ENCODE data around the gene PSORS1C2. TPM values are rescaled to one million over a fixed set of nuclear protein-coding genes. Genes with fewer than 3 reads are reported as not detected.

Gene PSORS1C2
- total RNA-seq, 2 donors from 2014 or later = not detected

GRCh38 chr6:31125162-31125561, 13.7 kb downstream of the PSORS1C2 start:
- Mint-ChIP-seq H3K4me3 (no peak overlapping the region), H3K4me1 (peaks cover 11% of the 10 kb centered on the region), H3K36me3 (ENCODE audit: low read depth) (no peaks in the 10 kb centered on the region), H3K27ac (no peak overlapping the region), H3K27me3 (peaks cover 20% of the 10 kb centered on the region)
- no peaks in the 10 kb centered on the region for H3K9me3 ChIP-seq (ENCODE audit: control insufficient read depth, low read length, poor library complexity, severe bottlenecking)
- ATAC-seq = no peak
- DNase-seq = no peak

GRCh38 chr6:31122791-31123706, 15.8 kb downstream of the PSORS1C2 start:
- Mint-ChIP-seq H3K36me3 (ENCODE audit: low read depth) (peaks cover 2% of the 10 kb centered on the region), H3K27me3 (peaks cover 23% of the 10 kb centered on the region), H3K27ac (peak overlapping the region; percentile 41), H3K4me3 (no peak overlapping the region), H3K4me1 (peaks cover 11% of the 10 kb centered on the region)
- no peak for DNase-seq
- ATAC-seq = no peak
- H3K9me3 ChIP-seq (ENCODE audit: control insufficient read depth, low read length, poor library complexity, severe bottlenecking) = no peaks in the 10 kb centered on the region

GRCh38 chr6:31121131-31121790, 17.6 kb downstream of the PSORS1C2 start:
- Mint-ChIP-seq H3K27me3 (peaks cover 31% of the 10 kb centered on the region), H3K36me3 (ENCODE audit: low read depth) (peaks cover 2% of the 10 kb centered on the region), H3K4me1 (peaks cover 8% of the 10 kb centered on the region), H3K27ac (no peak overlapping the region), H3K4me3 (no peak overlapping the region)
- ATAC-seq (no peak), DNase-seq (no peak)
- no peaks in the 10 kb centered on the region for H3K9me3 ChIP-seq (ENCODE audit: control insufficient read depth, low read length, poor library complexity, severe bottlenecking)

GRCh38 chr6:31120151-31120915, 18.5 kb downstream of the PSORS1C2 start, which contains the start of gene CDSN:
Gene CDSN (minus strand): TSS chr6:31120446. CDS start chr6:31120419, 27 bp downstream.
- no peak for ATAC-seq
- Mint-ChIP-seq H3K27me3 (peaks cover 40% of the 10 kb centered on the region), H3K27ac (no peak within 1 kb of the TSS), H3K4me1 (peaks cover 9% of the 10 kb centered on the region), H3K36me3 (ENCODE audit: low read depth) (peaks cover 8% of the 10 kb centered on the region), H3K4me3 (no peak within 1 kb of the TSS)
- no peaks in the 10 kb centered on the region for H3K9me3 ChIP-seq (ENCODE audit: control insufficient read depth, low read length, poor library complexity, severe bottlenecking)
- DNase-seq = no peak

- no peak for DNase-seq
- peaks cover 8% of the 10 kb centered on the region for H3K36me3 Mint-ChIP-seq (ENCODE audit: low read depth)
- H3K4me3 Mint-ChIP-seq = no peak overlapping the region
- H3K4me1 Mint-ChIP-seq = peaks cover 12% of the 10 kb centered on the region
- H3K27ac Mint-ChIP-seq = no peak overlapping the region
- peaks cover 39% of the 10 kb centered on the region for H3K27me3 Mint-ChIP-seq
- no peaks in the 10 kb centered on the region for H3K9me3 ChIP-seq (ENCODE audit: control insufficient read depth, low read length, poor library complexity, severe bottlenecking)
- ATAC-seq = no peak
Measured at GRCh38 chr6:31118178-31118577, 20.7 kb downstream of the PSORS1C2 start.

GRCh38 chr6:31116661-31117385, 22.0 kb downstream of the PSORS1C2 start:
- Mint-ChIP-seq H3K27ac (no peak overlapping the region), H3K36me3 (ENCODE audit: low read depth) (peaks cover 8% of the 10 kb centered on the region), H3K27me3 (peaks cover 51% of the 10 kb centered on the region), H3K4me3 (no peak overlapping the region), H3K4me1 (peaks cover 12% of the 10 kb centered on the region)
- no peak for ATAC-seq
- no peak for DNase-seq
- no peaks in the 10 kb centered on the region for H3K9me3 ChIP-seq (ENCODE audit: control insufficient read depth, low read length, poor library complexity, severe bottlenecking)

- H3K27me3 Mint-ChIP-seq = peaks cover 54% of the 10 kb centered on the region
- H3K4me3 Mint-ChIP-seq = no peak overlapping the region
- DNase-seq (no peak), ATAC-seq (no peak)
- no peak overlapping the region for H3K27ac Mint-ChIP-seq
- H3K9me3 ChIP-seq (ENCODE audit: control insufficient read depth, low read length, poor library complexity, severe bottlenecking) = no peaks in the 10 kb centered on the region
- H3K36me3 Mint-ChIP-seq (ENCODE audit: low read depth) = peaks cover 8% of the 10 kb centered on the region
- H3K4me1 Mint-ChIP-seq = peaks cover 12% of the 10 kb centered on the region
Measured at GRCh38 chr6:31115941-31116560, 22.8 kb downstream of the PSORS1C2 start.

- H3K27ac Mint-ChIP-seq = peak overlapping the region; percentile 61
- peaks cover 8% of the 10 kb centered on the region for H3K36me3 Mint-ChIP-seq (ENCODE audit: low read depth)
- peak overlapping the region; percentile 9 for H3K4me3 Mint-ChIP-seq
- DNase-seq = no peak
- H3K9me3 ChIP-seq (ENCODE audit: control insufficient read depth, low read length, poor library complexity, severe bottlenecking) = no peaks in the 10 kb centered on the region
- peaks cover 12% of the 10 kb centered on the region for H3K4me1 Mint-ChIP-seq
- ATAC-seq = peak; percentile 48
- peaks cover 62% of the 10 kb centered on the region for H3K27me3 Mint-ChIP-seq
Measured at GRCh38 chr6:31114970-31115849, 23.7 kb downstream of the PSORS1C2 start.

GRCh38 chr6:31114541-31114878, 24.4 kb downstream of the PSORS1C2 start, which contains the start of gene PSORS1C1:
Gene PSORS1C1 (plus strand): TSS chr6:31114800. CDS start chr6:31129633, 14,833 bp downstream.
- no peak for ATAC-seq
- peak within 1 kb of the TSS; percentile 9 for H3K4me3 Mint-ChIP-seq

GRCh38 chr6:31113861-31114540, 24.9 kb downstream of the PSORS1C2 start:
- Mint-ChIP-seq H3K27me3 (peaks cover 68% of the 10 kb centered on the region), H3K4me1 (peaks cover 19% of the 10 kb centered on the region), H3K36me3 (ENCODE audit: low read depth) (peaks cover 9% of the 10 kb centered on the region), H3K27ac (no peak overlapping the region), H3K4me3 (no peak overlapping the region)
- ATAC-seq = no peak
- no peaks in the 10 kb centered on the region for H3K9me3 ChIP-seq (ENCODE audit: control insufficient read depth, low read length, poor library complexity, severe bottlenecking)
- DNase-seq = no peak

More at GRCh38 chr6:31114541-31114878, 24.4 kb downstream of the PSORS1C2 start, which contains the start of gene PSORS1C1:
- no peak for DNase-seq
- peak within 1 kb of the TSS; percentile 61 for H3K27ac Mint-ChIP-seq
- H3K27me3 Mint-ChIP-seq = peaks cover 69% of the 10 kb centered on the region
- peaks cover 18% of the 10 kb centered on the region for H3K4me1 Mint-ChIP-seq
- peaks cover 8% of the 10 kb centered on the region for H3K36me3 Mint-ChIP-seq (ENCODE audit: low read depth)
- no peaks in the 10 kb centered on the region for H3K9me3 ChIP-seq (ENCODE audit: control insufficient read depth, low read length, poor library complexity, severe bottlenecking)

GRCh38 chr6:31112478-31112877, 26.4 kb downstream of the PSORS1C2 start, which contains the start of gene C6orf15:
Gene C6orf15 (minus strand): TSS chr6:31112575. CDS start chr6:31112555, 20 bp downstream.
- Mint-ChIP-seq H3K27ac (no peak within 1 kb of the TSS), H3K4me1 (peaks cover 17% of the 10 kb centered on the region), H3K27me3 (peaks cover 61% of the 10 kb centered on the region), H3K36me3 (ENCODE audit: low read depth) (peaks cover 8% of the 10 kb centered on the region), H3K4me3 (no peak within 1 kb of the TSS)
- no peaks in the 10 kb centered on the region for H3K9me3 ChIP-seq (ENCODE audit: control insufficient read depth, low read length, poor library complexity, severe bottlenecking)
- DNase-seq (no peak), ATAC-seq (no peak)

Data from T-helper 17 cell (primary cell).